ENCODE results near the gene GSK3B. TPM values are rescaled to one million over a fixed set of nuclear protein-coding genes. Genes with fewer than 3 reads are reported as not detected.
"Not testable (repeated sequence)": the region's sequence is repeated elsewhere in the genome, so short reads cannot be mapped to it uniquely, and the experiment has no call there.

The GSK3B gene
- total and polyA plus RNA-seq, 2 donors (not counting 1 experiment from before 2014, with no cell fraction given) = 37.3 to 44.8 TPM

GRCh38 chr3:120052677-120053076 is 41.6 kb downstream of the GSK3B start:
- Histone ChIP-seq H3K79me2 (ENCODE audit: control insufficient read depth, insufficient read depth, low read length) (peaks cover 75% of the 10 kb centered on the region), H3K9me3 (ENCODE audit: control insufficient read depth, insufficient read depth, low read depth, low read length) (no peaks in the 10 kb centered on the region), H4K20me1 (ENCODE audit: control insufficient read depth, extremely low read depth, insufficient read depth, low read length) (peaks cover 7% of the 10 kb centered on the region), H3K4me2 (ENCODE audit: extremely low read depth, insufficient read depth, low read length) (no peak overlapping the region), H2AFZ (ENCODE audit: low read length) (no peak overlapping the region), H3K36me3 (ENCODE audit: control insufficient read depth, insufficient read depth, low read length) (no peaks in the 10 kb centered on the region), H3K9ac (ENCODE audit: insufficient read depth, low read length) (no peak overlapping the region), H3K27ac (ENCODE audit: insufficient read depth, low read length) (no peak overlapping the region), H3K4me3 (replicated peaks in 1 of 4; ENCODE audit: control extremely low read depth in 1 of 4, insufficient read depth in 1 of 4, low read depth in 3 of 4, low read length in 4 of 4) (no peak overlapping the region), H3K27me3 (ENCODE audit: control insufficient read depth, insufficient read depth, low read length) (no peaks in the 10 kb centered on the region), H3K4me1 (ENCODE audit: control insufficient read depth, extremely low read depth, insufficient read depth, low read length) (peaks cover 2% of the 10 kb centered on the region)
- TF ChIP-seq, protein P1, sequence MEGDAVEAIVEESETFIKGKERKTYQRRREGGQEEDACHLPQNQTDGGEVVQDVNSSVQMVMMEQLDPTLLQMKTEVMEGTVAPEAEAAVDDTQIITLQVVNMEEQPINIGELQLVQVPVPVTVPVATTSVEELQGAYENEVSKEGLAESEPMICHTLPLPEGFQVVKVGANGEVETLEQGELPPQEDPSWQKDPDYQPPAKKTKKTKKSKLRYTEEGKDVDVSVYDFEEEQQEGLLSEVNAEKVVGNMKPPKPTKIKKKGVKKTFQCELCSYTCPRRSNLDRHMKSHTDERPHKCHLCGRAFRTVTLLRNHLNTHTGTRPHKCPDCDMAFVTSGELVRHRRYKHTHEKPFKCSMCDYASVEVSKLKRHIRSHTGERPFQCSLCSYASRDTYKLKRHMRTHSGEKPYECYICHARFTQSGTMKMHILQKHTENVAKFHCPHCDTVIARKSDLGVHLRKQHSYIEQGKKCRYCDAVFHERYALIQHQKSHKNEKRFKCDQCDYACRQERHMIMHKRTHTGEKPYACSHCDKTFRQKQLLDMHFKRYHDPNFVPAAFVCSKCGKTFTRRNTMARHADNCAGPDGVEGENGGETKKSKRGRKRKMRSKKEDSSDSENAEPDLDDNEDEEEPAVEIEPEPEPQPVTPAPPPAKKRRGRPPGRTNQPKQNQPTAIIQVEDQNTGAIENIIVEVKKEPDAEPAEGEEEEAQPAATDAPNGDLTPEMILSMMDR (conservative IDR thresholded peaks at IDR 0.05 in 1 of 2, IDR thresholded peaks at IDR 0.05 in 1 of 2; ENCODE audit: low read depth in 1 of 2, low read length in 2 of 2) = no peak
- TF ChIP-seq EZH2 (IDR thresholded peaks at IDR 0.05; ENCODE audit: low read length, missing control alignments) = no peak
- DNase-seq (ENCODE audit: low read depth in 2 of 2) = peak in 1 of 2 donors; percentile 5

DNA sequence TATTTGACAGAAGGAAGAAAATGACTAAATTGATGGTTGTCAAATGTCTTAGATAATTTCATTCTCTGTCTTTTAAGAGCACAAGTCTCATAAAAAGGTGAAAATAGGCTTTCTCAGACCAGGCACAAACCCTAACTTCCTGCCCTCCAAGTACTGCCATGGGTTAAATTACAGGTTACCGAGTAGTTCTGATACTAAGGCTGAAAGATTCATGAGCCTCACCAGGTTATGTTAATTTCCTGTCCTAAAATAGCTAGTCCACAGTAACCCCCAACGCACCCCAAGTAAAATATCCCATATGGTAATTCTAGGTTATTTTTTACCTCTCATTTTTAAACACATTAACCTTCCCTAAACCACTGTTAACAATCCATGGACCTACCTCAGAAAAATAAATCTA is 42.0 kb downstream of the GSK3B start:
- no peak for TF ChIP-seq EZH2 (IDR thresholded peaks at IDR 0.05; ENCODE audit: low read length, missing control alignments)
- TF ChIP-seq, protein P1 (conservative IDR thresholded peaks at IDR 0.05 in 1 of 2, IDR thresholded peaks at IDR 0.05 in 1 of 2; ENCODE audit: low read depth in 1 of 2, low read length in 2 of 2) = no peak
- Histone ChIP-seq H3K27ac (ENCODE audit: insufficient read depth, low read length) (no peak overlapping the region), H3K79me2 (ENCODE audit: control insufficient read depth, insufficient read depth, low read length) (peaks cover 76% of the 10 kb centered on the region), H3K4me1 (ENCODE audit: control insufficient read depth, extremely low read depth, insufficient read depth, low read length) (peaks cover 2% of the 10 kb centered on the region), H3K36me3 (ENCODE audit: control insufficient read depth, insufficient read depth, low read length) (no peaks in the 10 kb centered on the region), H3K4me2 (ENCODE audit: extremely low read depth, insufficient read depth, low read length) (no peak overlapping the region), H2AFZ (ENCODE audit: low read length) (no peak overlapping the region), H4K20me1 (ENCODE audit: control insufficient read depth, extremely low read depth, insufficient read depth, low read length) (peaks cover 7% of the 10 kb centered on the region), H3K9ac (ENCODE audit: insufficient read depth, low read length) (no peak overlapping the region), H3K4me3 (replicated peaks in 1 of 4; ENCODE audit: control extremely low read depth in 1 of 4, insufficient read depth in 1 of 4, low read depth in 3 of 4, low read length in 4 of 4) (no peak overlapping the region), H3K9me3 (ENCODE audit: control insufficient read depth, insufficient read depth, low read depth, low read length) (no peaks in the 10 kb centered on the region), H3K27me3 (ENCODE audit: control insufficient read depth, insufficient read depth, low read length) (no peaks in the 10 kb centered on the region)
- DNase-seq (ENCODE audit: low read depth in 2 of 2) = no peak

- H3K9me3 ChIP-seq (ENCODE audit: control insufficient read depth, insufficient read depth, low read depth, low read length); H3K27me3 ChIP-seq (ENCODE audit: control insufficient read depth, insufficient read depth, low read length); H3K4me2 ChIP-seq (ENCODE audit: extremely low read depth, insufficient read depth, low read length); H3K4me1 ChIP-seq (ENCODE audit: control insufficient read depth, extremely low read depth, insufficient read depth, low read length); H2AFZ ChIP-seq (ENCODE audit: low read length); H3K27ac ChIP-seq (ENCODE audit: insufficient read depth, low read length); DNase-seq (ENCODE audit: low read depth in 2 of 2); H3K9ac ChIP-seq (ENCODE audit: insufficient read depth, low read length); H3K4me3 ChIP-seq (replicated peaks in 1 of 4; ENCODE audit: control extremely low read depth in 1 of 4, insufficient read depth in 1 of 4, low read depth in 3 of 4, low read length in 4 of 4); H3K36me3 ChIP-seq (ENCODE audit: control insufficient read depth, insufficient read depth, low read length); H4K20me1 ChIP-seq (ENCODE audit: control insufficient read depth, extremely low read depth, insufficient read depth, low read length): not testable (repeated sequence)
- peaks cover 76% of the 10 kb centered on the region for H3K79me2 ChIP-seq (ENCODE audit: control insufficient read depth, insufficient read depth, low read length)
These were observed 42.7 kb downstream of the GSK3B start for GRCh38 chr3:120051570-120051969.

All from fibroblast of lung (primary cell).